Retina (tissue), 1 donor: ENCODE data around the gene INPP4B.
"Not testable (repeated sequence)": the region's sequence is repeated elsewhere in the genome, so short reads cannot be mapped to it uniquely, and the experiment has no call there.

Experiments used
- DNase-seq: peaks from one replicate; pipeline ENCODE4 v3.0.0-alpha.2; 2016

INPP4B gene

DNA sequence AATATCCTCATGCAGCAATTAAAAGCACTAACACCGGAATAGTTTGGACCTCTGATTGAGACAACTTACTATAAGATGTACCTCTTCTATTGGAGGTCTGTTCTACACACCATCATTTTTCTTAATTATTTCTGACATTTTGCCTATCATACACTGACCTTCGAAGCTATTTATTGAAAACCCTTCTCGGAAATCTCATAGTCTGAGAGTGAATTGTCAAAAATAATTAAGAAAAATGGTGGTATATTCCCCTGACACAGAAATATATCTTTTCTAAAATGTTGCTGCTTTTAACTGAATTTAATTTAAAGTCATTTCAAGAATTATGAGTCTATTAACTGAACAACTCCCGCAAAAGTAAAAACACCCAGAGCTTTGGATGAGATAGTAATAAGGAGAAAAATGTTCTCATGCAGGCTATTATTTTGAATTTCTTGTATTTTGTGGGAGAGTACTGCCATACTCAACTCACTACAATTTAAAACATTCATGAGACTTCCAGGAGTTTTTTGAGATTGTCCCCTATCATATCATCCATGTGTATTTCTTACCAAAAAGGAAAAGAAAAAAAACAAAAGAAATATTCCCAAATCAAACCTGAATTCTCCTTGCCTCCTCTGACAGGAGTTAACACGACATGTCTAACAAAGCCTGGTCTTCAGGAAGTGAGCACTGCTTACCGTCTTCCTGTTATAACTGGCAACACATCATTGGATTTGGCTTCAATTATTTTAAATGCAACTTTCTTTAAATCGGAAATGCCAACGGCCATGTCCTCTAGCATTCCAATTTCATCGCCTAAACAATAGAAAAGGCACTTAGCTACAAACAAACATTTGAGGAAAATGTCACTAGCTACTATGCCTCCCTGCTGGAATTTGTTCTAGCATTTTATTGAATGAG lies 724.4 kb downstream of the INPP4B start:
- no peak for DNase-seq

DNA sequence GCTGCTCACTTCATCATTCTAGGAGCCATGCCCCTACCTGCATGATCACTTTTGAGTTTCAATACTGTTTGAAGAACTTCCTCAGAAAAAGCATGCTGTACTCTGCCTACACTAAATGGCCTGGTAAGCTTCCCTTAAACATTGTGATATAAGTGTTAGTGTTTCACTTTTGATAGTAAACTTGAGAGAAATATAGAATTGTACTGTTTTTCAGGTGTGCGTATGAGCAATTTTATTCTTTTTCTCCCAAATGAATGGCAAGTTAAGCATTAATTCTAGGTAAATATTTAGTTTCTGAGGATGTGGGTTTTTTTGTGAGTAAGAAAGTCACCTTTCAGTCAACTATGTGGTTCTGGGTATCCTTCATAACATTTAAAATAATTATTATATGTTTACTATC lies 725.2 kb downstream of the INPP4B start:
- DNase-seq = no peak

DNA sequence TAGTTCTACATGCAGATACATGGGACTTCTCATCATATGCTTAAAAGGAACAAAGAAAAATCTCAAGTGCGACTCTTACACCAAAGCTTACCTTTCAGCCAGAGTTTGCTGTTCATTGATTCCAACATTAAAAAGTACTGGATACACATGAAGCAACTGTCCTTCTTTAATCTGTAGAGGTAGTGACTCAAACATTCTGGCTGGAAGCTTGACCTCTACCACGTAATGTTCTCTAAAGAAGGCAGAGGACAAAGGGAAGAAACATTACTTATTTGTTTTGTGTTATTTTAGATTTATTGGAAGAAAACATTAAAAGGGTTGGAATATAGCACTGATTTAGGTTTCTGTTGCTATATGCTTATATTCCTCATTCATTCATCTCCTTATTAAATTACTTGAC lies 733.6 kb downstream of the INPP4B start:
- no peak for DNase-seq

DNA sequence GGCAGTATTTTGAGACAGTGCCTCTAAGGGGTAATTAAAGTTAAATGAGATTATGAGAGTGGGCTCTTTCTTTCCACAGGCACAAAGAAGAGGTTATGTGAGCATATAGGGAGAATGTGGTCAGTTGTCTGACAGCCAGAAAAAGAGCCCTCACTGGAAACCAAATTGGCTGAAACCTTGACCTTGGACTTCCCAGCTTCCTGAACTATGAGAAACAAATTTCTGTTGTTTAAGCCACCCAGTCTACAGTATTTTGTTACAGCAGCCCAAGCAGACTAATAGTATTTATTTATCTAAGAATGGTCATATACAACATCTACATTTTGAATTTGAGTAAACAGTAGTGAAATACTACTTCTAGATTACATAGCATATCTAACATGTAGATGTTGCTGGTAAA lies 736.0 kb downstream of the INPP4B start:
- no peak for DNase-seq

DNA sequence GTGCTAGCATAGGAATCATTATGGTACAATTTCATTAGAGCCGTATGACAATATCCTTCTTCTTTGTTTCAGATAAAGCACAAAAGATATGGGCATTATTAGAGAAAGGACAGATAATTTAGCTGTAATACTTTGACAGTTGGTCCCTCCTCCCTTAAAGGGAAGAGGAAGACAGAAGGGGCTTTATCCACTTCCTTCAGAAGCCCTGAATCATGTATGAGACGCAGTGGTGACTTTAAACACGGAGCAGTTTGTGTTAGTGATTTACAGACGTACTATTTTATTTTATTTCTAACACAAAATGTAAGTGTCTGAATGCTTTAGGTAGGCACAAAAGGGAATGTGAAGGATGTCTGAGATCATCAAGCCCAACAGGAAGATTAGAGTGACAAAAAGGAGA lies 742.1 kb downstream of the INPP4B start:
- DNase-seq = no peak

DNA sequence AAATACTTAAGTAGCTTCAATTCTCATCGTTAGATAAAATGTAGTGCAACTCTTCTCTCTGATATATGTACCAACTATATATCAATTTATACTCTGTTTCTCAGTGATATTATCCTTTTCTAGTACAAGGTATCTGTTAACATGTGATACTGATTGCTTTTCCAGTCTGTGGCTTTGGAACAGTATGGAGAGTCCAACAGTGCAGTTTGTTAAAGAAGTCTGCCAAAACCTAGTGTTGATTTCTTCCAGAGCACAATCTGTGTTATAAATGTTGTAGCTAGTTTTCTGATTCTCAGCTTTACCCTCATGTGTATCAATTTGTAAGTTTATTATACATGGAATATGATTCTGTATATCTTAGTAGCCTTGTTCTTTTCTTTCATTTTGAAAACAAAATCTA lies 744.7 kb downstream of the INPP4B start:
- no peak for DNase-seq

DNA sequence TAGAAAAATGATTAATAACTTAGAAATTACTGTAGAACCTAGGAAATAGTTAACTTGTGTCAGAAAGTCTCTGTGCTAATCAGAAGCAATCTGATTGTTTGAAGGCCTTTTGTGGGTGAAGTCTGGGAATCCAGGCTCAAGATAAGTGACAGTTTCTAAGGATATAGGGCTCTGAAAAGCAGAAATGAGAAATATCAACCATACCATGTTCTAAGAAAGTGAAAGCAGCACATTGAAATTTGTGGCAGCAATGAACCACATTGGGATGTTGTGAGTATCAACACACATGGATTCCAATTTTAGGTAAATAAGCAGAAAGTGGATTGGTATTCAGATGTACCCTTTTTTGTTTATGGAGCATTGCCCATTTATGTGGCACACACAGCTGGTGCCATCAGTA lies 745.2 kb downstream of the INPP4B start:
- no peak for DNase-seq

DNA sequence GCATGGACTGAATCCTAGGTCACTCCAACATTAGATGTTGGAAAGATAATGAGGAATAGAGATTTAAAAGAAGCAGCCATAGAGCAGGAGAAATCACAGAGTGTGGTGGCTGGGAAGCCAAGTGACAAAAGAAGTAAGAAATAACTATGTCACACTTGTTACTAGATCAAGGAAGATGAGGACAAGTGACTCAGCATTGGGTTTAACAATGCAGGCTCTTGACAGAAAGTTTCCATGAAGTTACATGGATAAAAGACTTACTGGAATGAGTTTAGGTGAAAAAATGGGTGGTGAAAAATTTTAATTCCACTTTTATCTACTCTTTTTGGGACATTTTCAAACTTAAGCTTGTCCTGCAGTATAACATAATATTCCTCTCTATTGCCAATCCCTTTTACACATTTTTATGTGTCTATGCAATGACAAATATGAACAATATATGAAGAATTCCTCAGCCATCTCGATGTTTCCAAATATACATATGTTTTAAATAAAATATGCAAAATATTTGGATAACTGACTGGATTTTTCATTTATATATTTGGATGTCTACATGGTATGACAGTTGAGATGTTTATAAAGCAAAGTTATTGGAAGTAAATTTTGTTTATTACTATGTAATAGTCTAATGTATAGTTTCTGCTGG lies 747.1 kb downstream of the INPP4B start:
- no peak for DNase-seq

DNA sequence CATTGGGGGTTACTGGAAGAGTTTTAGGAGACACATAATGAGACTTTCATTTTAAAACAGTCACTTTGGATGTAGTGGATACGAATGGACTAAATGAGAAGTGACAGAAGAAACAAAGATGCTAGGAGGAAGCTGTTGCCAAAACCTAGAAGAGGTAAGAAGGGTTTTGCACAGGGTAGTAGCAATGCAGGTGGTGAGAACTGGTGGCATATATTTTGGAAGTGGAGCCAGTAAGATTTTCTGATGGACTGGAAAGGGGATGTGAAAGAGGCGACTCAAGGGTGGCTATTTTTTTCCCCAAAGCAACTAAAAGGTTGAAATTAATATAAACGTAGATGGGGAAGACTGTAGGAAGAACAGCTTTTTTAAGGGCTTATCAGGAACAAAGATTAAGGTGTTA lies 747.7 kb downstream of the INPP4B start:
- DNase-seq = no peak

DNA sequence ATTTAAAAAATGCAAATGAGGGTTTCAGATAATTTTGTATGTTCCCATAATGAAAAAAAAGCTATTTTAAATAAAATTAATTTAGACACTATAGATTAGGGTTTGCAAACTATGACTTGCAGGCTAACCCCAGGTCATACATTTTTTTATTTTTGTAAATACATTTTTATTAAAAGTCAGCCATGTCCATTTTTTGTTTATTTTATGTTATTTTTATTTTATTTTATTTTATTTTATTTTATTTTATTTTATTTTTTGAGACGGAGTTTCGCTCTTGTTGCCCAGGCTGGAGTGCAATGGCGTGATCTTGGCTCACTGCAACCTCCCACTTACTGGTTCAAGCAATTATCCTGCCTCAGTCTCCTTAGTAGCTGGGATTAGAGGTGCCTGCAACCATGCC lies 749.1 kb downstream of the INPP4B start:
- DNase-seq = no peak

DNA sequence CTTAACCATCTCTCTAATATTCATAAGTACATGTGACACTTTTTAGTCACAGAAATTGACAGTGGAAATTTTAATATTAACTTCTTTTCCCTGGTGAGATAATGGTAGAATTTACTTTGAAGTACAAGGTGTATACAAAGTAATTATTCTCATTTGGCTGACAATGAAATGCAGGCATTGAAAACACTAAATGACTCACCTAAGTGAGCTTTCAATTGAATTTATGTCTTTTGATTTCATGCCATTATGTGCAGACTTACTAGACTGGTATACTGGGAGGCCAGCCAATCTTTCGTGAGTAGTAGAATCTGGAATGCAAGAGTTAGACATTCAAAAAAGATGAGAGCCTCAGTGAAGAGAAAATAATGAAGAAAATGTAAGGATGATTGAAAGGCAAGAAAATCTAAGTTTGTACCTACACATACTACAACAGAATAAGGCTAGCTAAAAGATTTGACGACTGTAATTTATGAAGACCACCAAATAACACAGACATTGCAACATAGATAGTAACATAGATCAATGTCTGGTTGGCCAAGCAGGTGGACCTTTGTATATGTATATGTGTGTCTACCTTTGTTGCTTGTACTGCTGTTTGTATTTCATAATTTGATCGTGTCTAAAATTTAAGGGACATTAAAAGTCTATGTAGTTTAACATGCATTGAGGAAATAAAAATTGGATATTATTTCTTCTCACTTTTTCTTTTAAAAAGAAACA lies 750.1 kb downstream of the INPP4B start:
- no peak for DNase-seq

DNA sequence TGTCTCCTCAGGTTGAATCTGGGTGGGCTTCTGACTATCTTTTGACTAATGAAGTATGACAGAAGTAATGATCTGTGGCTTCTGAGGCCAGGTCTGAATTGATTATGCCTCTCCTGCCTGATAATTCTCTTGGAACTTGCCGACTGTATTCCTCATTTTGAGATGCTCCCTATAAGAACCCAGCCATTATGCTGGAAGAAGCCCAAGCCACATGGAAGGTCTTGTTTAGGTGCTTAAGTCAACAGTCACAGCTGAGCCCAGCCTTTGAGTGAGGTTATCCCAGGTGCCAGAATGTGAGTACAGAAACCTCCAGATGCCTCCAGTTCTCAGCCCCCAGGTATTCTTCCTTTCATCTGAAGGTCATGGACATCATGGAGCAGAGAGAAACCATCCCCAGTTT lies 753.2 kb downstream of the INPP4B start:
- no peak for DNase-seq

DNA sequence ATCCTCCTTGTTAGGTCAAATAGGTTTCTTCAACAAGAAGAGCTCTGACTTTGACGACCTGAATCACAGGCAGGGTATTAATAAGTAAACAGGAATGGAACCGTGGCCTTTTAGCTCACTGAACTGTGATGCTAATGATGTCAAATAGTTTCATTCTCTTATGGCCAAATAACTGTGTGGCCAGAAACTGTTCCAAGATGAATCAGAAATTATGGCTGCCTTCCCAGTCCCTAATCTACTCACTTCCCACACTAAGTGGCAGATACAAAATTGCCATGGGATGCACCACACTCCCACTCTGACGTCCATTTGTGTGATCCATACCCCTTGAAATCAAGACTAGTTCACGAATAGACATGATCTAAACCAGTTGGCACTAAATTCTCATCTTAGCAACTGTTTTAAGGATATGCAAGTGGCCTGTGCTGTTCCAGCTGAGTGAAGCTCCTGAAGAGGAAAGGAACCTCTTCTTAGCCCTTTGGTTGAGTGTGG lies 754.4 kb downstream of the INPP4B start:
- DNase-seq = no peak

DNA sequence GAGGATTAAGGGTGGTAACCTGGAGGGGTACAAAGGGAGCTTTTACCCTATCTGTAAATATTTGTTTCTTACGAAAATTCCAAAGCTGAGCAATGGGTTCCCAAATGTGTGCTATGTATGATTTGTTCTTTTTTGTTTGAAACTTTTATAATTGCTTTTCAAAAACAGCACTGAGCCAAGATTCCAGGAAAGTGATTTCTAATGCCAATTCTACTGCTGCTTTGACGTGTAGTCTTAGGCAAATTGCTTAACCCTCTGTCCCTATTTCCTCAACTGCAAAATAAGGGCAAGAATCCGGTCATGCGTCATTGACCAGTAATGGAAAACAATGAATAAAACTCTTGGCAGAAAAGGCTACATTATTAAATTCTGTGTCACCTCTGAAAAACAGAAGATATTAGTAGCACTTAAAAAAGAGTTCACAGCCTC lies 755.0 kb downstream of the INPP4B start:
- no peak for DNase-seq

DNA sequence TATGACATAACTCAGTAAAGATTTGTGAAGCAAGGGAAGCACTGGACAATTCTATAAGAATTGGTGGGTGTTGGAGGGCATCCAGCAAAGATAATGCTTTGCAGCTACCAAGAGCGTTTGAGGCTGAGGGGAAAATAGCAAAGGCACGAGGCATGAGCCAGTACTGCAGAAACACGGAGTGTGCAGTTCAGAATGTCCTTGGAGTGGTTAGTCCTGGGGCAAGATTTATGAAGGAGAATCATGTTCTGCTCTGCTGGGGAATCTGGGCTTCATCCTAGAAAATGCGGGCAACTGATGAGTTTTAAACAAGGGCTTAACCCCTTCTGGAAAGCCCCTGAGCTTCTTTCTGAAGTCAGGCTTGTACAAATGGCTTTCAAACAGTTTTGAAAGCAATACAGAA lies 757.2 kb downstream of the INPP4B start:
- DNase-seq = no peak

DNA sequence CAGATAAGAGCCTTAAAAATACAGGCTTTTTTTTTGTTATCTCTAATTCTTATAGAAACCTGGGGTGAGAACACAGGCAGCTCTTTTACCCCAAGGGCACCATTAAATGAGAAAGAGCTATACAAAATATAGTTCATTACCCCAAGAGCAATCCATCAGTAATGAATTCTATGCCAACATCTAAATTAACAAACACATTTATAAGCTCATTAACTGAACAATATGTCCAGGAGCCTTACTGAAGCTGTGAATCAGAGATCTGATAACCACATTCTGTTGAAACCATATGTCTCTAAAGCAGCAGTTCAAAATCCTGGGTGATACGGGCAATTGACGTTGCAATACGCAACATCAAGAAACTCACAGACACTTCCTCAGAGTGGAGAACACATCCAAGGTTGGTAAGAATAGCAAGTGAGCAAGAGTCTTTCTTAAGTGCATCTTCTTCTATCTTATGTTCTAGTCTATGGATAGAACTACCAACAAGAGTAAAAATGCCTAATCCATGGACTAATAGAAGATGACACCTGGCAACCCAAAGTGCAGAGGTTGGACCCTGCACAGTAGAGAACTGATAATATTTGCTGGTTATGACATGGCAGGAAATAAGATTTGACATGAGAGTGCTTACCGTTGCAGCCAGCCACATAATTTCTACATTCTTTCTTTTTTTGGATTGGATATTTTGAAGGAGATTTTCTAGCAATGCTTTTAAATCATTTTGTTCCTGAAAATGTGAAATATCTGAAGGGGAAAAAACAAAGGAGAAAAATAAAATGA lies 760.4 kb downstream of the INPP4B start:
- DNase-seq = no peak

DNA sequence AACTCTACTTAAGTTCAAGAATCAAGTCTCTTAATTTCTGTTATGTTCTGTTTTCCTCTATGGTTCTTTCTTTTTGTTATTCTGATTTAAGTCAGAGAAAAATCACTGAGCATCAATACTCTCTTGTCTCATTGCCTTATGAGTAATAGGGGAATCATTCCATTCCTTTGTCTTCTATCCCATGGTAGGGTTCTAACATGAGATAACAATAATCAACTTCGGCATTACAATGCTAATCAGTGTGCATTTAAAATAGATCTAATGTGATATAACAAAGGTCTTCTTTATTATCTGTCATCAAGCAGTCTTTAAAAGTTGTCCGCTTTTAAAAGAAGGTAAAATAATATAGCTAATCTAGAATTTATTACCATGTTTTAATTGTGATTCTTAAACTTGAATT lies 762.8 kb downstream of the INPP4B start:
- DNase-seq = no peak

DNA sequence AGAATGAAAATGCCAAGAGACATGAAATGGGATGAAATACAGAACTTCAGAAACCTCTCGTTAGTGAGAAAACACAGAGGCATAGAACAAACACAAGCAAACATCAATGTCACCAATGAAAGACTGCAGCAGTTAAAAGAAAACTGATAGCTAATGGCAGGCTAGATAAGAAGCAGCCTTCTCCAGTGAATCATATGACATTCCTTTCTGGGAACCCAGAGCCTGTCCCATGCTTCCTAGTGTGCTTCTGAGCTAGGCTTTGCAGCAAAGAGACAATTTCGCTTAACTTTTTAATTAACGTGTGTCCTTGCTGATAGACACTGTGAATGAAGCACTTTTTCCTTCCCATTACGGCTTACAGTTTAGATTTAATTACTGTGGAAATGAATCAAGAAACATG lies 765.1 kb downstream of the INPP4B start:
- no peak for DNase-seq

DNA sequence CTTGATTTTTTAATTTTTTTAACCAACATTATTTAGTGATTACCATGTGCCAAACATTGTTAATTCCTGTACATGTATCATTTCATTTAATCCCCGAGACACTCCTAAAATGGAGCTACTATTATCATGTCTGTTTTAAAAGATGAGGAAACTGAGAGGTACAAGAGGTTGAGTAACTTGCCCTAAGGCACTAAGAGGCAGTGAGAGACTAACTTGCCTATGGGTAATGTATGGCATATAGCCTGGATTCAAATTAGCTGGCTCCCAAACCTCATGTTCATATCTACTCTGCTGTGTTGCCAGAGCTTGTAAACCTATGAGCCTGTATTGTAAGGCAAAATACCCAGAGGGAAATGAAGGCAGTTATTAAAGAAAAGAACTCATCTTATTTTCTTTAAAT lies 766.1 kb downstream of the INPP4B start:
- no peak for DNase-seq

DNA sequence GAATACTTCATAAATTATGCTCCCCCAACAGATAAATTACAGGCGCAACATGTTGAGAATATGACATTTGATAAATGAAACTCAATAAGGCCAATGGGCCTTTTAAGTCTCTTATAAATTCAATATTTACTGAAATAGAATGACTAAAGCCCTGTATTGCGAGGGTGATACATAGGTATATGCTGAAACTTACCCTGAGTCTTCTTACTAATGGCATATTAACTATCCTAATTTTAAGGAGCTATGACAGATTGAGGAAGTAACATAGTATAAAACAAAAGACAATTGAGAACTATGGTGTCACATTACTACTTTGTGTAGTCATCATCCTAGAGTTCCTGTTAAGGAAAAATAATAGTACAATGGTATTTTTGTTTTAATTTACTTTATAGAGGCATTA lies 769.1 kb downstream of the INPP4B start:
- no peak for DNase-seq

DNA sequence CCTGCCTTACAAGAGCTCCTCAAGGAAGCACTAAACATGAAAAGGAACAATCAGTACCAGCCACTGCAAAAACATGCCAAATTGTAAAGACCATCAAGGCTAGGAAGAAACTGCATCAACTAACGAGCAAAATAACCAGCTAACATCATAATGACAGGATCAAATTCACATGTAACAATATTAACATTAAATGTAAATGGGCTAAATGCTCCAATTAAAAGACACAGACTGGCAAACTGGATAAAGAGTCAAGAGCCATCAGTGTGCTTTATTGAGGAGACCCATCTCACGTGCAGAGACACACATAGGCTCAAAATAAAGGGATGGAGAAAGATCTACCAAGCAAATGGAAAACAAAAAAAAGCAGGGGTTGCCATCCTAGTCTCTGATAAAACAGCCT lies 777.8 kb downstream of the INPP4B start:
- DNase-seq = not testable (repeated sequence)

DNA sequence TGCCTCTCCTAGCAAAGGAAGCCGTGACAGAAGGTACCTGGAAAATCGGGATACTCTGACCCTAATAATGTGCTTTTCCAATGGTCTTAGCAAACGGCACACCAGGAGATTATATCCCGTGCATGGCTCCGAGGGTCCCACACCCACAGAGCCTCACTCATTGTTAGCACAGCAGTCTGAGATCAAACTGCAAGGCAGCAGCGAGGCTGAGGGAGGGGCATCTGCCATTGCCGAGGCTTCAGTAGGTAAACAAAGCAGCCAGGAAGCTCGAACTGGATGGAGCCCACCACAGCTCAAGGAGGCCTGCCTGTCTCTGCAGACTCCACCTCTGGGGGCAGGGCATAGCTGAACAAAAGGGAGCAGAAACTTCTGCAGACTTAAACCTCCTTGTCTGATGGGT lies 779.5 kb downstream of the INPP4B start:
- DNase-seq = not testable (repeated sequence)

DNA sequence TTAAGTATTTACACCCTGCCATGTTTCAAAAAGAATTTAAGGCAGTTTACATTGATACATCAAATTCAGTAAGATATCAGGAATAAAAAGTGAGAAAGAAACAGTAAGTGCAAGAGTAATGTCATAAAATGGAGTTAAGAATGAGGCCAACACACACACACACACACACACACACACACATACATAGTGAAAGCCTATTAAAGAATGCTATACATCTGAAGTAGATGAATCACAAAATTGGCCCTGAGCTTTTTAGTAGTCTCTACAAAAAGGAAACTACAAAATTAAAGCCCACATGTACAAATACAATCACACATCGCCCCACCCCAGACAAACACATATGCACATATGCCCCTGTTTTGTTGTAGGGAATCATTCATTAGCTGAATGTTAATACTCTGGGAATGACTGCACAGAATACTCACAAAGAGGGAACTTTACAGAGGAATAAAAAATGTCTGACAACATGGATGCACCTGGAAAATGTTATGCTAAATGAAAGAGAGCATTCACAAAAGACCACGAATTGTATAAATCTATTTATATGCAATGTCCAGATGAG lies 780.9 kb downstream of the INPP4B start:
- DNase-seq = no peak
